GM19452 (cell line): ENCODE data around the gene WWOX.

ENCODE experiments used
- ATAC-seq: cut with Tn5 transposase; IDR thresholded peaks from one replicate; pipeline ENCODE4 v1.9.1; 2021; ENCODE audit not compliant: unreplicated experiment

WWOX gene

GRCh38 chr16:78102865-78103264 is 3.4 kb downstream of the WWOX start:
- ATAC-seq: no peak

GRCh38 chr16:78105517-78105916 is 6.1 kb downstream of the WWOX start:
- ATAC-seq: no peak

DNA sequence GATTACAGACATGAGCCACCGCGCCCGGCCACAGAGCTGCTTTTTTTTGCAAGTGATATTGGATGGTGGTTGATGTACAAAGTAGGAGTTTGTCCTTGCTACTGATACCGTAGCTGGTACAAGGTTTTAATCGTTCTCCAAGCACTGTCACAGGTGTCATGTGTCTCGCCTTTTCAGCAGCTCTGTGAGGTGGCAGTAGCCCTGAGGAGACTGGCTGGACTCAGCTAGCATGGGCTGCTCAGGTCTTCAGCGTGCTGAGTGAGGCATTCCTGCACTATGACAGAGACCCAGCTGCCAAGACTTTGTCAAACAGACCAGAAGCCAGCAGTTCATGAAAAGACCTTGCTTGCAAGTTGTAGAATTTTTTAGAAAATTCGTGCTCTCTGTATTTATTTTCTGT is 7.2 kb downstream of the WWOX start:
- ATAC-seq: no peak

DNA sequence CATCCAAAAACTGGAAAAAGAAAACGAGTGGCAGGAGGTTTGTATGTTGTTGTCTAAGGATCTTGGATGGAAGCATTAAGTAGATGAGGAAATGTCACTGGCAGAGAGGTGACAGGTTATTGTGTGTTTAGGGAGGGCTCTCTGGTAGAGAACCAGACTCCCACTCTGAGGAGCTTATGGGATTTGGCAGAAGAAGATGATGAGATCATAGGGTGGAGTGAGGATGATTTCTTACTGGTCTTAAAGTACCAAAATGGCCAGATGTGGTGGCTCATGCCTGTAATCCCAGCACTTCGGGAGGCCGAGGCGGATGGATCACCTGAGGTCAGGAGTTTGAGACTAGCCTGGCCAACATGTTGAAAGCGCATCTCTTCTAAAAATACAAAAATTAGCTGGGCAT is 9.0 kb downstream of the WWOX start:
- ATAC-seq: no peak

- no peak for ATAC-seq
Measured at GRCh38 chr16:78113258-78113657, 13.8 kb downstream of the WWOX start.

GRCh38 chr16:78115659-78116058 is 16.2 kb downstream of the WWOX start:
- no peak for ATAC-seq

DNA sequence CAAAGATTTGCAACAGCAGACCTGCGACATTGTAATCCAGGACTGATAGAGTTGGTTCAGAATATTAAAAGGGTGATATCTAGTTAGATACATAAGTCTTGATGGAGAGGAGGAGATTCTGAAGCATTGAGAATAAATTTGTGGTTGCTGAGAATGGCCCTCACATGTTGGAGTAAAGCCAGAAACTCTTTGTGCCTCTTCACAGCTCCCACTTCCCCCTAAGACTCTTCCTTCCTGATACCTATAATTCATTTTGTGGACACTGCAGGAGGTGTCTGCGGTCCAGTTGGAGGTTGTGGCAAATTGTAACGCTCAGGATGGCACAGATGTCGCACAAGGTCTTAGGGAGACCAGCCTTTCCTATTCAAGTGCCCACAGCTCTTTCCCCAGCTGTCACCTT is 17.5 kb downstream of the WWOX start:
- ATAC-seq: no peak

DNA sequence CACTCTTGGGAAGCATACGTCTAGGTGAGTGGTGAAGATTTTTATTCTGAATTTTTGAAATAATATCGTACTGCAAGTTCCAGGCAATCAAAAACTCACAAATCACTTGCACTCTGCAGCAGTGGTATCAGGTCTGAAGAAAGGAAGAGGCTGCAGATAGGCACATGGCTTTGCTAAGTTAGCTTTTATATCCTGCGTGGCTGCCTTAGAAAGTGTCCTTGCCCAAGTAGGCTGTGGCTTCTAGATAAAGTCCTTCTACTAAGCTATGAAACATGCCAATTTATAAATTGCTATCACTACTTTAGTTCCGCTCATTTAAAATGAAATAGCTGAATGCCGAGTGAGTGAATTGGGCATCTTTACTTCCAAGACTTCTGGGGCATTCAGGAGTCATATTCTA is 17.9 kb downstream of the WWOX start:
- ATAC-seq: no peak

DNA sequence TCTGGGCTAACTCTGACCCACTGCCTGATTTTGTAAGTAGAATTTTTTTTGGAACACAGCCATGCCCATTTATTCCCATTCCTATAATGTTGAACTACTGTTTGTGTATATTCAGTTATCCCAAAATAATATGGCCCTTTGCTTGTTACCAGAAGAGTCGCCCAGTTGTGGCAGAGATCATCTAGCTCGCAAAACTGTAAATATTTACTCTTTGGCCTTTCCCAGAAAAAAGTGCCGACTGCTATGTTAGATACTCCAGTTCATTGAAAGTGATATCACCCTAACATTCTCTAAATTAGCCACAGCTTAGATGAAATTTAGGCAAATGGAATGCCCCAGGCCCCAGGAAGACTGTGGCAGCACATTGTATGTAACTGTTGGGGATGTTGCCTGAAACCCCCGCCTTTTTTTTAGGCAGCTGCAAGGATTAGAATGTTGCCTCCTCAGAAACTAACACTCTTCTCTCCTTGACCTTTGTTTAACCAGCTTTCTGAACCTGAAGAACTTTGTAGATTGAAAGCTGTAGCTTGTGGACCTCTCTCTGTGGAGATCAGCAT is 19.1 kb downstream of the WWOX start:
- ATAC-seq: no peak

DNA sequence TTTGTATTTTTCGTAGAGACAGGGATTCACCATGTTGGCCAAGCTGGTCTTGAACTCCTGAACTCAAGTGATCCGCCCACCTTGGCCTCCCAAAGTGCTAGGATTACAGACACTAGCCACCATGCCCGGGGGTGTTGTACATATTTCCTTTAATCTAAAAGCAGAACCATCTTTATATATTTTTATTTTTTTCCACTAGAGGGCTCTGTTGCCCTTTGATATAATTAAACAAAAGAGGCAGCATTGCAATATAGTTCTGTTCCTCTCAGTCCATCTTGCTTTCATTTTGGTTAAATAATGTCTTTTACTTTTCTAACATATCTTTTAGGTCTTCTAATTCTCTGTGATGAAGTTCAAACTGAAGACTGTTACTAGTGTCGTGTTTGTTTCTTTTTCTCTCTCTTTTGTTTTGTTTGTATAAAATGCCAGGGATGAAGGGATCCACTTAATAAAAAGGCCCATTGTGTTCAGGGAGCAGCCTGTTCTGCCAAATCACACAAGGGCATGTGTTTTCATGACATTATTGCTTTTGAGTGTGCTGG is 23.4 kb downstream of the WWOX start:
- no peak for ATAC-seq

DNA sequence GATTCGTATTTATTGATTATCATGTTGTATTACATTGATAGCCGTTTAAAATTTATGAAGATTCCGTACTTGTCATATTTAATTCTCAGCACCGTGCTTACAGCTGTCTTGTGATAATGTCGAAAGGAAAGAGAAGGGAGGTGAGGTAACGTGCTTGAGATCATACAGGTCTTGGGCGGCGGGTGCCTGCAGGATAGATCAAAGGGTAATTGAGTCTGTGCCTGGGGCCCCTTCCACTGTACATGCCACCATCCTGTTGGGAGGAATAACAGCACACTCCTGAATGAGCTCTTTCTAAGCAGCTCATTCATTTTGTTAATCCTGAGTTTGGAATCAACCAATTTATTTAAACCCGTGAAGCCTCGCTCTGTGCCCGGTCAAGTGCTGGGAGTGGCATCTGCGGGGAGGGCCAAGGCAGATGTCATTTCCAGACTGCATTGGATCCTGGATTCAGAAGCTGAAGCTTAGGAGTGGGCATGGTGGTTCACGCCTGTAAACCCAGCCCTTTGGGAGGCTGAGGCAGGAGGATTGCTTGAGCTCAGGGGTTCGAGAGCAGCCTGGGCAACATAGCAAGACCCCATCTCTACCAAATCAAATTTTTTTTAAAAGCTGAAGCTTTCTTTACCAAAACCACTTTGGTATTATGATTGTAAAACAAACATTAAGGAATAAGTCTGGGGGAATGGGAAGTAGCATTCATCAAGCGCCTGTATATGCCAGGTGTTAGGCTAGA is 25.8 kb downstream of the WWOX start:
- ATAC-seq: no peak

GRCh38 chr16:78126662-78127061 is 27.2 kb downstream of the WWOX start:
- no peak for ATAC-seq

DNA sequence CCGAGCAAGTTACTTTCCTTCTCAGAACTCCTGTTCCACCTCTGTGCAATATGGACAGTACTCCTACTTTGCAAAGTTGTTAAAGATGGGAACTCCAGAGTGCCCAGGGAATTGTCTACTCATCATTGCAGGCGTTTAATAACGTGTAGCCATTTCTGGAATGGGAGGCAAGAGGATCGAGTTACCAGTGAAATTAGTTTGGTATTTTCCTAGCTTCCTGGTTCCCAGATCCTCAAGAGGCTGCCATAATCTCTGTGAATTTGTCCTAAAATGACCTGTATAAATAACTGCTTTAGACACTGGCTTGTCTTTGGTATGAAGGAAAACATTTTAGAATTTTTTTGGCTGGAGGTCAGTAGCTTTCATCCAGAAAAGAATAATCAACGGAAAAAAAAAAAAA is 27.7 kb downstream of the WWOX start:
- no peak for ATAC-seq

- no peak for ATAC-seq
Measured at GRCh38 chr16:78128913-78129312, 29.5 kb downstream of the WWOX start.

DNA sequence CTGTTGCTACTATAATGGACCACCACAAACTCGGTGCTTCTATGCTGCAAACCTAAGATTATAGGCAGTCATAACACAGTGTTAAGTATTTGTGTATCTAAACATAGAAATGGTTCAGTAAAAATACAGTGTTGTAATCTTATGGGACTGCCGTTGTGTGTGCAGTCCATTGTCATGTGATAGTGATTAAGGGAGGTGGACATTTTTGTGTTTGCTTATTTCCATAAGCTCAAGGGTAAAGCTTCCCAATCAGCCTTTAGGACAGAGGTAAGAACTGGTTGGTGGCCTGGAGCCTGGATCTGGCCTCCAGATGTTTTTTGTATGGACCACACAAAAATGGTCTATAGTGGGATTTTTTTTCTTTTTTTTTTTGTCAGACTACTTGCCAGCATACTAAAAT is 29.9 kb downstream of the WWOX start:
- ATAC-seq: no peak

GRCh38 chr16:78130083-78130608 is 30.7 kb downstream of the WWOX start:
- no peak for ATAC-seq

DNA sequence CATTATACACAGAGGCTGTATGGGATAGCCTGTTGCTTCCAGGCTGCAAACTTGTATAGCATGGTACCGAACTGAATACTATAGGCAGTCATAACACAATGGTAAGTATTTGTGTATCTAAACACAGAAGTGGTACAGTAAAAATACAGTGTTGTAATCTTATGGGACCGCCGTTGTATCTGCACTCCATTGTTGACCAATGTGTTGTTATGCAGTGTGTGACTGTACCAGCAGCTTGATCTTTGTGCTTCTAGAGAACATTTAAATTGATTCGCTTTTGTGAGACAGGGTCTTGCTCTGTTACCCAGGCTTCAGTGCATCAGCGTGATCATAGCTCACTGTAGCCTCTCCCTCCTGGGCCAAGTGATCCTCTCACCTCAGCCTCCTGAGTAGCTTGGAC is 31.5 kb downstream of the WWOX start:
- no peak for ATAC-seq

DNA sequence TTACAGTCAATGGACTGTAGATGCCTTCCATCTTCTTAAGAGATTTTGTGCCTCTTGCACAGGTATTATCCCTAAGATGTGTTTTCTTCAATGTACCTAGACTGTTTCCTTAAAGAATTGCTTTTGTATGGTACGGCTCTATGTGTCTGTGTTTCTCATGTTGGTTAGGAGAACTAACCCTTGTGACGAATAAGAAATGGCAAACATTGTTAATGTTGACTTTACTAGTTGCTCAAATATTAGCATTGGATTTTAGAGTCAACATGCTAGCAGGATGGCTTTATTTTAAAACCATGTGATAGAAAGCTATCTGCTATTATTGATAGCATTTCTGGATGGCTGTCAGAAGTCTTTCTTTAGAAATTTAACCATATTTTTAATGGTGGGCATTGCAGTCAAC is 34.5 kb downstream of the WWOX start:
- no peak for ATAC-seq

- ATAC-seq: no peak
Measured at GRCh38 chr16:78134944-78135619, 35.6 kb downstream of the WWOX start.

- ATAC-seq: no peak
Measured at GRCh38 chr16:78137179-78137578, 37.7 kb downstream of the WWOX start.

- ATAC-seq: no peak
Measured at GRCh38 chr16:78137782-78138616, 38.5 kb downstream of the WWOX start.
